NK-92 treated with Interleukin-12 subunit alpha and Interleukin-12 subunit beta, amount 100 ng/mL, for 24 hours (cell line): Measurements from ENCODE around the gene STMND1.

ENCODE experiments used
- DNase-seq: peaks from one replicate; lab custom pipeline; 2025; lab: John Stamatoyannopoulos, UW

The STMND1 gene

GRCh38 chr6:17098538-17098937 is 3.3 kb upstream of the STMND1 start:
- DNase-seq, result no peak

DNA sequence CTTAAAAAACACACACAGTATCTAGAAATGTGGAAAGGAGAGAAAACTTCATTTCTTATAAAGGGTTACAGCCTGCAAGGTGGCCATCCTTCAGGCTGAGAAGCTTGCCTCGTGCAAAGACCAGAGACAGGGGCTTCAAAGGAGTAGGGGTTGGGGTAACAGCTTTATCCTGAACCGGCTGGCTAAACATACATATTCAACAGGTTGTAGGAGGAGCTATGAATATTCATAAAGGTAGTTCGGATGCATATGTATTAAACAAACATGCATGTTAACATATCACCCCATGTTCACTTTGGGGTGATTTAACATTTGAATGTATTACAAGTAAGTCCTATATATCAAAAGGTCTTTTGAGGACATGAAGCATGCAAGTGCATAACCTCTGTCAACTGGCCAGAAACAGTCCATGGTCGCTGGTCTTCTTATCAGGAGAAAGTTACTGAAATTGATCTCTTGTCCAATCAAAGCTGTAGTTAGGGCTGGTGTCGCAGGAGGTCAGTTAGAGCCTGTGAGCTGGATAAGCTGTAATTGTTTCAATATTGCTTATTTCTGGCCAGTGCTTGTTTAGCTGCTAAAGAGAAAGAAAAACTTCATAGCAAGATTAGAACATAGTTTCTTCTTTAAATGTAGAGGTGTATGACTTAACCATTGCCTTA is 2.3 kb upstream of the STMND1 start:
- no peak for DNase-seq

DNA sequence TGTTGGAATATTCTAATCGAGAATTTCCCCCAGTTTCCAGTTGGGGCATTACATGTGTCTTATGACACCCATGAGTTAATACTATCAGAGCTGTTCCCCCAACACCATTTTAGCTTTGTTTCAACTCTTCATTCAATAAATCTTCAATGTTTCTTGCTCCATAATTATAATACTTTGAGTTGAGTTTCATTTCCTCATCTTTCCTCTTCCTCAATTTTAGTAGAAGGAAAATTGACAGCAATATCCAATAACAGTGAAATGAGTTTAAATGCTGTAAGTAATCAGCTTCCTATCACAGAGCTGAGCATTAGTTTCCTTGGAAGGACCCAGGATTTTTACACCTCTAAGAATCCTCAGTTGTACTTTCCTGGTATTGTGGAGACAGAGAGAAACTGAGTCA is 1.0 kb upstream of the STMND1 start:
- no peak for DNase-seq

- no peak for DNase-seq
These were observed 514 bp downstream of the STMND1 start for GRCh38 chr6:17102258-17102870.

DNA sequence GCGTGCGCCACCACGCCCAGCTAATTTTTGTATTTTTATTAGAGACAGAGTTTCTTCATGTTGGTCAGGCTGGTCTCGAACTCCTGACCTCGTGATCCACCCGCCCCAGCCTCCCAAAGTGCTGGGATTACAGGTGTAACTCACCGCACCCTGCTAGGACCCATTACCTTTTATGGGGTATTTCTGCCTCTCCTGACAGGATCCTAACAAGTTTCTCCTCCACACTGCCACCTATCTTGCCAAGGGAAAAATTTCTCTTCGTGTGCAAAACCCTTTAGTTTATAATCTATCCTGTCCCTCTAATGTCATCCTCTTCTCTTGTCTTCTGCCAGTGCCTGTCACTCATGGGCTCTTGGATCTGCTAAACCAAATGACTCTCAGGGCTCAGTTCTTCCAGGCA is 1.9 kb downstream of the STMND1 start:
- DNase-seq, result no peak

DNA sequence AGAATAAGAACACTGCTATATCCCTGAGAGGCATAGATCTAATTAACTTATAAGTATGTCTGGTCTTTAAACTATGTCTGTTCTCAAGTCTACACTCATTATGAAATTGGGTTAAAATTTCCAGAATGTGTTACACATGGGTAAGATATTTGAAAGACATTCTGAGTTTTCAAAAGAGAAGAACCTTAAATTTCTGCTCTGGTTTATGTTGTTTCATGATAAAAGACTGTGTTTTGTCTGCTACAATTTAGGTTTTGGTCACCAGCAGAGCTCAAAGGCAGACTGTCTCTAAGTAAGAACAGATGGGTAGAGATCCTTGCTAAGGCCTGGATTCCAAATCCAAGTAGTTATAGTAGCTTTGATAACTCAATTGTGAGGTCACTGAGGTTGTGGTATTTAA is 6.0 kb downstream of the STMND1 start:
- no peak for DNase-seq

DNA sequence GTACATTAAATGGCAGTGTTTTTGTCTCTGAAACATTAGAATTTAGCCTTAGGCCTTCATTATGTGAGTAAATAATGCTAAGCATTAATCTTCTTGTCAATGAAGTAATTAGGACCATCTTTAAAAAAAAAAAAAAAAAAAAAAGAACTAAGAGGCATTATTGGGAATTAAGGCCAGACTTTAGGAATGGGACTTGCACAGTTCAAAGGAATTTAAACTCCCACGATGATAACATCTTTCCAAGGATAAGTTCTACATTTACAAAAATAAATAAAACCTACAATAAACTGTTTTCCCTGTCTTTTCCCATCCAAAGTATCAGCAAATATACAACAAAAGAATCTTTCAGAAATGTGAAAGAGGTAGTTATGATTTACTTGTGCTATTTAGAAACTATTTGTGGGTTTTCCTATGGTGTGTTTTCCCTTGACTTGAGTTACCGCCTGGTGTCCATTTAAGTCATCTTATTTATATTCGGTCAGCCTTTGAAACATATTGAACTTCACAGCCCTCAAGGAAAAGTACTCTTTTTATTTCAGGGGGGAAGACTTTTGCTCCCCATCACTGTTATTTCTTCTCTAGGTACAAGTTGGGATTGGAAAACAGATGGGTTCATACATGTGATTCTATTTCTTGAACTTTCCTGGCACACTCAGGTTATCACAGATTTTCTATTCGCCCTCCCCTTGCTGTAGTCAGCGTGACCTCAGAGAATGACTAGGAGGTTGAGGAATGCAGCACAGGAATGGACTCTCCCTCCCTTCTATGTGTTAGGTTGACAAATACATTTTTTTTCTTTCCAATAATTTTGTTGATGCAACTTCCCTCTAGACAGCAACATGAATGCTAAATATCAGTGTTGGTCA is 13.6 kb downstream of the STMND1 start:
- DNase-seq, result no peak

- DNase-seq, result no peak
These were observed 14.2 kb downstream of the STMND1 start for GRCh38 chr6:17116117-17116440.

- DNase-seq, result no peak
These were observed 18.2 kb downstream of the STMND1 start for GRCh38 chr6:17120019-17120418.

GRCh38 chr6:17125407-17125806 is 23.6 kb downstream of the STMND1 start:
- DNase-seq, result no peak

DNA sequence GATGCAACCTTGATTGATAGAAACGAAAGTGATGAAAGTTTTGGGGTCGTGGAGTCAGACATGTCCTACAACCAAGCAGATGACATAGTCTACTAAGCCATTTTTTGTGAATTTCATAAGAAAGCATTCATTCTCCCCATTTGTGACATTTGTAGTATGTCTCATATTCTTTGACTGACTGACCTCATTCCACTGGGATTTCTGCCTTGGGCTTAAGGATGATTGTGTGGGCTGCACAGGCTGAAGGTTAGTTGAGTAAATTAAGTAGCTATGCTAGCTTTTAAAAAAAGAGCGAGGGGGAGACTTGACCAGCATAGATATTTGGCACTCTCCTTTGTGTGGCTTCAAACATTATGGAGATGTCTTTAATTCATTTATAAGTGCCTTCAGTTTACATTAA is 28.9 kb downstream of the STMND1 start:
- no peak for DNase-seq

DNA sequence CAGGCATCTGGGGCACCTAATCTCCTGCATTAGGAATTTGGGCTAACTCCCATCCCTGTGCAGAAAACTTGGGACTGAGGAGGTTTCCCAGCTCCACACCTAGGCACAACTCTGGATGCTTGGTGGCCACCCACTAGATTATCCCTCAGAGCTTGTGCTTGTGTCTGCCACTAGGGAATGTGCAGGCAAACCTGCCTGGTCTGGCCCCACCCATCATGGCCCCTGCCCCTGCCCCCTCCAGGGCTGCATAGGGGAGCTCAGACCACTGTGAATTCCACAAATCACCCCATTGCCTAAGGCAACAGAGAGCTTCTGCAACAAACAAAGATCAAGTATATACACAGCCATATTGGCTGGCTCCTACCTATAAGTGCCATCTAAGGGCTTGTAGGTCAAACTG is 31.1 kb downstream of the STMND1 start:
- DNase-seq, result no peak

- DNase-seq, result no peak
These were observed 36.2 kb downstream of the STMND1 start for GRCh38 chr6:17138033-17138432.

DNA sequence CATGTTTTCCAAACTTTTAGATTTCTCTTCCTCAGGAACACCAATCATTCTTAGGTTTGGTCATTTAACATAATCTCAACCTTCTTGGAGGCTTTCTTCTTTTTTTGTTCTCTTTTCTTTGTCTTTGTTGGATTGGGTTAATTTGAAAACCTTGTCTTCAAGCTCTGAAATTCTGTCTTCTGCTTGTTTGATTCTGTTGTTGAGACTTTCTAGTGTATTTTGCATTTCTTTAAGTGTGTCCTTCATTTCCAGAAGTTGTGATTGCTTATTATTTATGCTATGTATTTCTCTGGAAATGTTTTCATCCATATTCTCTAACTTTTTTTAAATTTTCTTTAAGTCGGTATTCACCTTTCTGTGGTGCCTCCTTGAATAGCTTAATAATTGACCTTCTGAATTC is 42.2 kb downstream of the STMND1 start:
- no peak for DNase-seq

DNA sequence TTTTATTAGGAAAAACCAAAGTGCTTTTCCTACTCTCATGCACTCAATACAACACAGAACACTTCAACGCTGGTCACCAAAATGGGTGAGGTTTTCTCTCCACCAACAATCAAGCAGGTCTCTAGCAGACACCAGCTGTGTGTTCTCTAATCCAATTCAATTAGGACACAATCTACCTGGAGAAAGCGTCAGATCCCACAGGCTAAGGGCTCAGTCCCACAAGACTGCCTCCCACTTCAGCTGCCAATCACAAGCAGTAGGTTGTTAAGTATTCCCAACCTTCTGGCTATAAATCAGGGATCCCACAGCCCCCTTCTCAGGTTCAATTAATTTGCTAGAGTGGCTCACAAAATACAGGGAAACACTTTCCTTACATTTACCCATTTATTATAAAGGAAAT is 47.7 kb downstream of the STMND1 start:
- DNase-seq, result no peak

GRCh38 chr6:17150096-17150495 is 48.2 kb downstream of the STMND1 start:
- no peak for DNase-seq

- no peak for DNase-seq
These were observed 50.0 kb downstream of the STMND1 start for GRCh38 chr6:17151888-17152287.

DNA sequence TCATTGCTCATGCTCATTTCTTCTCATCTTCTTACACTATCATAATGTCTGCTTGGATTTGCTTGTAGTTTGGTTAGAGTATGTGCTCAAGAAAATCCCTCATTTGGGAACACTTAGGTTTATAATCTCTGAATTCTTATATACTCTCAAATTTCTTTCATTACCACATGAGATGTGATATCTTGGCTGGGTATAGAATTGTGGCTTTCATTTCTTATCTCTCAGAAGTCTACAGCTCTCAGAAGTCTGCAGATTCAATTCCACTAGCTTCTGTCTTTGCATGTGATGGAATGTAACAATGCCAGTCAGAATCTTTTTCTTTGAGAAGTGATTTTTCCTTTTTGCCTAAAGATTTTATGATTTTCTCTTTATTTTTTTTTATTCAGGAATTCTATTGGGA is 50.9 kb downstream of the STMND1 start:
- no peak for DNase-seq

GRCh38 chr6:17156112-17156921 is 54.5 kb downstream of the STMND1 start:
- DNase-seq, result peak; percentile 4

DNA sequence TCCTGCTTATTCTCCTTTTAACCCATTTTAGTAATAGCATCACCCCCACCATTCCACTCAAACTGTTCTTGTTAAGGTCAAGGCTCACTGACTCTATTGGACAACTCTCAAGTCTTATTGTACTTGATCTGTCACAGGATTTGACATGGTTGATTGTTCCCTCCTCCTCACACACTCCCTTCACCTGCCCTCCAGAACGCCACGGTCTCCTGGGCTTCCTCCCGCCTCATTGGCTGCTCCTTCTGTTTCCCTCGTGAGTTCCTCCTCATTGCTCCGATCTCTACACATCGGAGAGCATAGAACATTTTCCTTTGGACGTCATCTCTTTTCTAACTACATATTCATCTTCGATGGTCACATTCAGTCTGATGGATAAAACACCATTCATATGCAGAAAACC is 55.1 kb downstream of the STMND1 start:
- no peak for DNase-seq

GRCh38 chr6:17157617-17158016 is 55.8 kb downstream of the STMND1 start:
- no peak for DNase-seq

GRCh38 chr6:17159240-17159639 is 57.4 kb downstream of the STMND1 start:
- no peak for DNase-seq

GRCh38 chr6:17161076-17161475 is 59.2 kb downstream of the STMND1 start:
- no peak for DNase-seq
